GM23248 (cell line): ENCODE measurements around the gene EXOSC10.

Experiments
- EZH2 ChIP-seq: fragments of 200-600 bp; sonication (generic); IDR thresholded peaks from 2 replicates; pipeline ENCODE4 v1.6.1; 2018; ENCODE audit warnings: antibody characterized with exemption, mild to moderate bottlenecking; ENCODE audit not compliant: insufficient read depth, poor library complexity, severe bottlenecking
- EZH2phosphoT487 ChIP-seq: fragments of 200-600 bp; sonication (generic); IDR thresholded peaks from 2 replicates; pipeline ENCODE4 v1.6.1; 2018; ENCODE audit warnings: antibody characterized with exemption, moderate library complexity, mild to moderate bottlenecking, low read depth; ENCODE audit not compliant: insufficient read depth

- no peak for TF ChIP-seq EZH2
- no peak for TF ChIP-seq EZH2phosphoT487
These were observed 9.5 kb upstream of the EXOSC10 start for GRCh38 chr1:11109047-11109760.
